HG03196 (cell line): ENCODE data around the gene FANCI.

Source experiments
- ATAC-seq: cut with Tn5 transposase; IDR thresholded peaks from one replicate; pipeline ENCODE4 v1.9.1; 2021; ENCODE audit not compliant: unreplicated experiment

The FANCI gene

GRCh38 chr15:89303986-89304385, 60.2 kb downstream of the FANCI start:
- no peak for ATAC-seq

GRCh38 chr15:89305395-89305794, 61.6 kb downstream of the FANCI start:
- ATAC-seq: no peak

- no peak for ATAC-seq
Measured at GRCh38 chr15:89307046-89307587, 63.3 kb downstream of the FANCI start.

- ATAC-seq: no peak
Measured at GRCh38 chr15:89307791-89308190, 64.0 kb downstream of the FANCI start.

- no peak for ATAC-seq
Measured at GRCh38 chr15:89308236-89308635, 64.5 kb downstream of the FANCI start.

- no peak for ATAC-seq
Measured at GRCh38 chr15:89309993-89310392, 66.2 kb downstream of the FANCI start.

GRCh38 chr15:89315375-89315929, 71.7 kb downstream of the FANCI start:
- no peak for ATAC-seq

GRCh38 chr15:89316504-89316903, 72.7 kb downstream of the FANCI start:
- no peak for ATAC-seq

GRCh38 chr15:89317186-89317720, 73.5 kb downstream of the FANCI start:
- no peak for ATAC-seq

- ATAC-seq: no peak
Measured at GRCh38 chr15:89319678-89320077, 75.9 kb downstream of the FANCI start.

GRCh38 chr15:89320200-89320599, 76.4 kb downstream of the FANCI start:
- no peak for ATAC-seq

- ATAC-seq: no peak
Measured at GRCh38 chr15:89321521-89322410, 78.0 kb downstream of the FANCI start.

GRCh38 chr15:89322822-89323221, 79.0 kb downstream of the FANCI start:
- no peak for ATAC-seq

GRCh38 chr15:89323825-89324224, 80.0 kb downstream of the FANCI start:
- ATAC-seq: no peak

GRCh38 chr15:89325039-89325803, 81.4 kb downstream of the FANCI start:
- no peak for ATAC-seq

GRCh38 chr15:89326316-89326715, 82.5 kb downstream of the FANCI start:
- ATAC-seq: no peak

- ATAC-seq: no peak
Measured at GRCh38 chr15:89327113-89327512, 83.3 kb downstream of the FANCI start.

GRCh38 chr15:89328398-89329254, 84.8 kb downstream of the FANCI start:
- no peak for ATAC-seq

- ATAC-seq: no peak
Measured at GRCh38 chr15:89329329-89330084, 85.7 kb downstream of the FANCI start.

- ATAC-seq: no peak
Measured at GRCh38 chr15:89330119-89330518, 86.3 kb downstream of the FANCI start.
